Mammary epithelial cell (primary cell): ENCODE results near the gene FXYD2.

Experiments
- EZH2 ChIP-seq: IDR thresholded peaks from 2 replicates; pipeline ENCODE4 v1.6.1; 2012; ENCODE audit warnings: low read length, inconsistent platforms, borderline replicate concordance
- TF ChIP-seq, protein P1 (sequence below), 2 donors: IDR thresholded peaks in 1 of 2; conservative IDR thresholded peaks in 1 of 2; 2 replicates each; pipeline ENCODE4 v1.5.1; 2011 to 2012; ENCODE audit warnings: inconsistent platforms in 2 of 2, low read length in 2 of 2, mild to moderate bottlenecking in 2 of 2, control low read depth in 1 of 2, low read depth in 1 of 2; ENCODE audit not compliant: insufficient read depth in 1 of 2; ENCODE audit errors: extremely low read depth in 1 of 2

GRCh38 chr11:117842131-117842941 lies 17.8 kb upstream of the FXYD2 start:
- TF ChIP-seq, protein P1, sequence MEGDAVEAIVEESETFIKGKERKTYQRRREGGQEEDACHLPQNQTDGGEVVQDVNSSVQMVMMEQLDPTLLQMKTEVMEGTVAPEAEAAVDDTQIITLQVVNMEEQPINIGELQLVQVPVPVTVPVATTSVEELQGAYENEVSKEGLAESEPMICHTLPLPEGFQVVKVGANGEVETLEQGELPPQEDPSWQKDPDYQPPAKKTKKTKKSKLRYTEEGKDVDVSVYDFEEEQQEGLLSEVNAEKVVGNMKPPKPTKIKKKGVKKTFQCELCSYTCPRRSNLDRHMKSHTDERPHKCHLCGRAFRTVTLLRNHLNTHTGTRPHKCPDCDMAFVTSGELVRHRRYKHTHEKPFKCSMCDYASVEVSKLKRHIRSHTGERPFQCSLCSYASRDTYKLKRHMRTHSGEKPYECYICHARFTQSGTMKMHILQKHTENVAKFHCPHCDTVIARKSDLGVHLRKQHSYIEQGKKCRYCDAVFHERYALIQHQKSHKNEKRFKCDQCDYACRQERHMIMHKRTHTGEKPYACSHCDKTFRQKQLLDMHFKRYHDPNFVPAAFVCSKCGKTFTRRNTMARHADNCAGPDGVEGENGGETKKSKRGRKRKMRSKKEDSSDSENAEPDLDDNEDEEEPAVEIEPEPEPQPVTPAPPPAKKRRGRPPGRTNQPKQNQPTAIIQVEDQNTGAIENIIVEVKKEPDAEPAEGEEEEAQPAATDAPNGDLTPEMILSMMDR (conservative IDR thresholded peaks at IDR 0.05 in 1 of 2, IDR thresholded peaks at IDR 0.05 in 1 of 2; ENCODE audit: extremely low read depth in 1 of 2, insufficient read depth in 1 of 2, low read depth in 1 of 2, low read length in 2 of 2): no peak
- TF ChIP-seq EZH2: no peak
